ENCODE results near the gene WDPCP.

DNA sequence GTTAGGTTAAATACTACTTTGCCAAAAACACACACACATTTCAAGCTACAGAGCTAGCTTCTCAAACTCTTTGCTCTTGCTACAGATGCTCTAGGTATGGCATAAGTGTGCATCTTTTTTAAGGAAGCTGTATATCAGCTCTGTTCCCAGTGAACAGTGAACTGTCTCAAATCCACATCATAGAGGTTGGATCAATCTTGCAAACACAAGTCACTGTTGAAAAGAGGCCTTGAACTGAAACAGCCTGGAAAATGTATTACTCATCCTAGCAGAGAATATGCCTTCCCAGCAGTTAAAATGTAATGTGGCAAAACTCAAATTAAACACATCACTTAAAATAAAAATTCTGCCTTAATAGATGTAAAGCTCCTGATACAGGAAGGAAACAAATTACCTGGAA is 151.8 kb downstream of the WDPCP start:
- TF ChIP-seq, protein P1, sequence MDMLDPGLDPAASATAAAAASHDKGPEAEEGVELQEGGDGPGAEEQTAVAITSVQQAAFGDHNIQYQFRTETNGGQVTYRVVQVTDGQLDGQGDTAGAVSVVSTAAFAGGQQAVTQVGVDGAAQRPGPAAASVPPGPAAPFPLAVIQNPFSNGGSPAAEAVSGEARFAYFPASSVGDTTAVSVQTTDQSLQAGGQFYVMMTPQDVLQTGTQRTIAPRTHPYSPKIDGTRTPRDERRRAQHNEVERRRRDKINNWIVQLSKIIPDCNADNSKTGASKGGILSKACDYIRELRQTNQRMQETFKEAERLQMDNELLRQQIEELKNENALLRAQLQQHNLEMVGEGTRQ (IDR thresholded peaks at IDR 0.05; ENCODE audit: low read depth, low read length) = no peak
- TF ChIP-seq, protein P2, sequence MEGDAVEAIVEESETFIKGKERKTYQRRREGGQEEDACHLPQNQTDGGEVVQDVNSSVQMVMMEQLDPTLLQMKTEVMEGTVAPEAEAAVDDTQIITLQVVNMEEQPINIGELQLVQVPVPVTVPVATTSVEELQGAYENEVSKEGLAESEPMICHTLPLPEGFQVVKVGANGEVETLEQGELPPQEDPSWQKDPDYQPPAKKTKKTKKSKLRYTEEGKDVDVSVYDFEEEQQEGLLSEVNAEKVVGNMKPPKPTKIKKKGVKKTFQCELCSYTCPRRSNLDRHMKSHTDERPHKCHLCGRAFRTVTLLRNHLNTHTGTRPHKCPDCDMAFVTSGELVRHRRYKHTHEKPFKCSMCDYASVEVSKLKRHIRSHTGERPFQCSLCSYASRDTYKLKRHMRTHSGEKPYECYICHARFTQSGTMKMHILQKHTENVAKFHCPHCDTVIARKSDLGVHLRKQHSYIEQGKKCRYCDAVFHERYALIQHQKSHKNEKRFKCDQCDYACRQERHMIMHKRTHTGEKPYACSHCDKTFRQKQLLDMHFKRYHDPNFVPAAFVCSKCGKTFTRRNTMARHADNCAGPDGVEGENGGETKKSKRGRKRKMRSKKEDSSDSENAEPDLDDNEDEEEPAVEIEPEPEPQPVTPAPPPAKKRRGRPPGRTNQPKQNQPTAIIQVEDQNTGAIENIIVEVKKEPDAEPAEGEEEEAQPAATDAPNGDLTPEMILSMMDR (conservative IDR thresholded peaks at IDR 0.05; ENCODE audit: low read depth, low read length) = no peak
- TF ChIP-seq BHLHE40 (IDR thresholded peaks at IDR 0.05; ENCODE audit: low read depth, low read length) (no peak), CEBPB (IDR thresholded peaks at IDR 0.05; ENCODE audit: low read depth, low read length) (no peak), POLR2A (IDR thresholded peaks at IDR 0.05; ENCODE audit: low read depth, low read length) (no peak), RFX5 (IDR thresholded peaks at IDR 0.05; ENCODE audit: low read depth, low read length) (no peak), MAZ (IDR thresholded peaks at IDR 0.05; ENCODE audit: borderline replicate concordance, low read depth, low read length) (no peak), RAD21 (IDR thresholded peaks at IDR 0.05; ENCODE audit: low read length) (no peak), MXI1 (IDR thresholded peaks at IDR 0.05; ENCODE audit: borderline replicate concordance, low read depth, low read length) (no peak), FOS (IDR thresholded peaks at IDR 0.05; ENCODE audit: low read depth, low read length) (no peak), MAFK (IDR thresholded peaks at IDR 0.05; ENCODE audit: low read depth, low read length) (no peak), RCOR1 (IDR thresholded peaks at IDR 0.05; ENCODE audit: insufficient replicate concordance, low read length) (no peak)
- TF ChIP-seq, protein P3, sequence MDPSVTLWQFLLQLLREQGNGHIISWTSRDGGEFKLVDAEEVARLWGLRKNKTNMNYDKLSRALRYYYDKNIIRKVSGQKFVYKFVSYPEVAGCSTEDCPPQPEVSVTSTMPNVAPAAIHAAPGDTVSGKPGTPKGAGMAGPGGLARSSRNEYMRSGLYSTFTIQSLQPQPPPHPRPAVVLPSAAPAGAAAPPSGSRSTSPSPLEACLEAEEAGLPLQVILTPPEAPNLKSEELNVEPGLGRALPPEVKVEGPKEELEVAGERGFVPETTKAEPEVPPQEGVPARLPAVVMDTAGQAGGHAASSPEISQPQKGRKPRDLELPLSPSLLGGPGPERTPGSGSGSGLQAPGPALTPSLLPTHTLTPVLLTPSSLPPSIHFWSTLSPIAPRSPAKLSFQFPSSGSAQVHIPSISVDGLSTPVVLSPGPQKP (IDR thresholded peaks at IDR 0.05; ENCODE audit: borderline replicate concordance, low read depth, low read length) = no peak

All from IMR-90 (cell line).